HG03045 (cell line): ENCODE results near the gene SPRYD7.
"Not testable (repeated sequence)": the region's sequence is repeated elsewhere in the genome, so short reads cannot be mapped to it uniquely, and the experiment has no call there.

Experiments
- ATAC-seq: cut with Tn5 transposase; IDR thresholded peaks from one replicate; pipeline ENCODE4 v1.9.1; 2021; ENCODE audit warnings: mild to moderate bottlenecking, moderate library complexity; ENCODE audit not compliant: unreplicated experiment

SPRYD7 gene

GRCh38 chr13:49936075-49936967, at the start of gene SPRYD7:
Gene SPRYD7 (minus strand): TSS chr13:49936340. CDS start chr13:49936235, 105 bp downstream.
- peak; percentile 99 for ATAC-seq

GRCh38 chr13:49985129-49985528, 49.0 kb upstream of the SPRYD7 start:
- ATAC-seq: no peak

- ATAC-seq: no peak
These were observed 44.1 kb upstream of the SPRYD7 start for GRCh38 chr13:49980266-49980665.

- no peak for ATAC-seq
These were observed 41.9 kb upstream of the SPRYD7 start for GRCh38 chr13:49977992-49978391.

- peak; percentile 61 for ATAC-seq
These were observed 40.4 kb upstream of the SPRYD7 start for GRCh38 chr13:49976314-49977258.

GRCh38 chr13:49975826-49976225, 39.7 kb upstream of the SPRYD7 start:
- ATAC-seq: no peak

- ATAC-seq: no peak
These were observed 36.6 kb upstream of the SPRYD7 start for GRCh38 chr13:49972709-49973108.

GRCh38 chr13:49967456-49967855, 31.3 kb upstream of the SPRYD7 start:
- ATAC-seq: no peak

- ATAC-seq: no peak
These were observed 22.2 kb upstream of the SPRYD7 start for GRCh38 chr13:49958321-49958720.

- no peak for ATAC-seq
These were observed 20.0 kb upstream of the SPRYD7 start for GRCh38 chr13:49956131-49956530.

GRCh38 chr13:49954674-49955455, 18.7 kb upstream of the SPRYD7 start:
- ATAC-seq: no peak

GRCh38 chr13:49953560-49953959, 17.4 kb upstream of the SPRYD7 start:
- ATAC-seq: no peak

GRCh38 chr13:49951754-49952535, 15.8 kb upstream of the SPRYD7 start:
- no peak for ATAC-seq

GRCh38 chr13:49948777-49949270, 12.7 kb upstream of the SPRYD7 start:
- ATAC-seq: not testable (repeated sequence)

- no peak for ATAC-seq
These were observed 3.2 kb upstream of the SPRYD7 start for GRCh38 chr13:49939321-49939720.

GRCh38 chr13:49938921-49939320, 2.8 kb upstream of the SPRYD7 start:
- ATAC-seq: no peak

GRCh38 chr13:49938314-49938713, 2.2 kb upstream of the SPRYD7 start:
- ATAC-seq: no peak

GRCh38 chr13:49936968-49937273, 781 bp upstream of the SPRYD7 start:
- ATAC-seq: no peak

- ATAC-seq: peak; percentile 25
These were observed 717 bp downstream of the SPRYD7 start for GRCh38 chr13:49935171-49936074.
